IPS-NIHi7 (cell line): ENCODE measurements around the gene CRADD.

Experiments used
- DNase-seq: peaks from one replicate; pipeline ENCODE4 v3.0.0; 2012; ENCODE audit warnings: mixed read lengths; ENCODE audit errors: extremely low spot score

CRADD gene

GRCh38 chr12:93938931-93939330 lies 261.8 kb downstream of the CRADD start:
- DNase-seq, result no peak

DNA sequence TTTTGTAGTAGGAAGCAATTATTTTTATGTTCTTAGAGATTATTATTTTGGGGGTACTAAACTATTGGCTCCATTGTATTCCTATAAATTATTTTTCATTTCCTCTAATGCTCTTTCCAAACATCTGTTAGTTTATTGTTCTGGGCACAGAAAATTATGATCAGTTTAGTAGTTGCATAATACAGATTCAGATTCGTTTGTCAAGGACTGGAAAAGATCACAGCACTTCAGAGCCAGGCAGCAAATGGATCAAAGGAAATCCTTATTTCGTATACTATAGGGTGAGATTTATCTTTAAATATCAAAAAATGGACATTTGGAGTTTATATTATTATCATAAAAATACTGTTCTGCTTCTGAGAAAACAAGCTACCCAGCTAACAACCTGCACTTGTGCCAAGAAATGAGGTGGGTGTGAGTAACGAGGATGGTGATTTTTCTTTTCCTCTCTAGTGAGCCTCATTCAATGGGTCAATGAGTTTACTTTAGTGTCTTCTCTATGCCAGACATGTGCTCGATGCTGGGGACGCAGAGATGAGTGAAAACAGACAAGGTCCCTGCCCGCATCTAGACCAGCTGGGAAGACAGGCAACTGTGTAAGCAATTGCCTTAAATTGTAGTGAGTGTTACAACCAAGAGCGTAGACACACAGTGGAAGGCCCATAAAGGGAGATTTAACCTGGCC lies 262.6 kb downstream of the CRADD start:
- DNase-seq, result no peak

- peak; percentile 18 for DNase-seq
Measured at GRCh38 chr12:93943780-93944179, 266.6 kb downstream of the CRADD start.

DNA sequence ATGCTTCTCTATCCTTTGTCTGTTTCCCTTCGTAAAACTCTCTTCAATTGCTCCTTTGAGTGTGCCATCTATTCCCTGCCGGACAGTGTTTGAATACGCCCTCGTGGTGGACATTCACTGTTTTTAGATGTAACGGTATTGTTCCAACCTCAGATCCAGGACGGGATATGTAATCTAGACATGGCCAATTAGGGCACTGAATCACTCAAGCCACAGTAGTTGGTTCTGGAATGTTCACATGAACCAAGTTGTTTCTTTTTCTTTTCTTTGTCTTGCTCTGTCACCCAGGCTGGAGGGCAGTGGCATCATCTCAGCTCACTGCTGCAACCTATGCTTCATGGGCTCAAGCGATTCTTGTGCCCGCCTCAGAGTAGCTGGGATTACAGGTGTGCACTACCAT lies 267.0 kb downstream of the CRADD start:
- no peak for DNase-seq
